Activated CD4-positive, CD25-positive, alpha-beta regulatory T cell (primary cell): ENCODE data around the gene ZNF101.

ENCODE experiments used
- DNase-seq, 4 experiments: peaks; one replicate each; lab custom pipeline; 2025; lab: John Stamatoyannopoulos, UW

The ZNF101 gene

DNA sequence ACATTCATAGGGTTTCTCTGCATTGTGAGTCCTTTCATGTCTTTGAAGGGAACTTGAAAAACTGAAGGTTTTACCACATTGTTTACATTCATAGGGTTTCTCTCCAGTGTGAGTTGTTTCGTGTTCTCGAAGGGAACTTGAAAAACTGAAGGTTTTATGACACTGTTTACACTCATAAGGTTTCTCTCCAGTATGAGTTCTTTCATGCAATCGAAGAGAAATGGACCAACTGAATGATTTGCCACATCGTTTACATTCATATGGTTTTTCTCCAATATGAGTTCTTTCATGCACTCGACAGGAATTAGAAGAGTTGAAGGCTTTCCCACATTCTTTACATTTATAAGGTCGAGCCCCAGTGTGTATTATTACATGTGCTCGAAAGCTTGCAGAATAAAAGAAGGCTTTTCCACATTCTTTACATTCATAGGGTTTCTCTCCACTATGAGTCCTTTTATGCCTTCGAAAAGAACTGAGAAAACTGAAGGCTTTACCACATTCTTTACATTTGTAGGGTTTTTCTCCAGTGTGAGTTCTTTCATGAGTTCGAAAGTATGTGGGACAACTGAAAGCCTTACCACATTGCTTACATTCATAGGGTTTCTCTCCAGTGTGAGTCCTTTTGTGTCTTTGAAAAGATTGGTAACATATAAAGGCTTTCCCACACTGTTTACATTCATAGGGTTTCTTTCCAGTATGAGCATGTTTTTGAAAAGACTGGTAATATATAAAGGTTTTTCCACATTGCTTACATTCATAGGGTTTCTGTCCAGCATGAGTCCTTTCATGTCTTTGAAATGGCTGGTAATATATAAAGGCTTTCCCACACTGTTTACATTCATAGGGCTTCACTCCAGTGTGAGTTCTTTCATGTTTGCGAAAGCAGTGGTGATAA, 43.5 kb downstream of the ZNF101 start:
- DNase-seq: no peak

DNA sequence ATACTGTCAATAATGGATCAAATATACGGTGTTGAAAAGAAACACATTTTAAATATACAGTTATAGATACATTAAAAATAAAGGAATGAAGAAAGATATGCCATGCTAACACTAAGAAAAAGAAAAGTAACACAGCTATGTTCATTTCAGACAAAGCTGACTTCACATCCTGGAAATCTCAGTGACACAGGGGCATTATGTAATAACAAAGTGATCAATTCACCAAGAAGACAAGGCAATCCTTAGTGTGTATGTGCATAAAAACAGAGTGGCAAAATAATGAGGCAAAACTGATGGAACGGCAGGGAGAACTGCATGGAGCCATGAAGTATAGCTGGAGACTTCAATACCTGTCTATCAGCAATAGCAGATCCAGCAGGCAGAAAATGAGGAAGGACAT, 51.2 kb downstream of the ZNF101 start:
- no peak for DNase-seq

DNA sequence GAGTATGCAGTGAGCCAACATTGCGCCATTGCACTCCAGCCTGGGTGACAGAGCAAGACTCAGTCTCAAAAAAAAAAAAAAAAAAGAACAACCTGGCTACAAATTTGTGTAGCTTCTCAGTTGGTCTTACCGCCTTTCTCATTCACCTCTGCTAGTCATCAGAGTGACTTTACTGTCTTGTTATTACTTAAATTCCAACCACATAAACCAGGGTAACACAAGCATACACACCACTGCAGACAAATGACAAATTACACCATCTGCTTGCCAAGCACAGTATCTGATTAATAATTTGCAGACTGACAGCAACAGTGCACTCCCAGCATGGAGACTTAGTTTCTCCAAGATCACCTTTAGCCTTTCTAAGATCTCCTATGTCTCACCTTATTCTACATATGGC, 53.3 kb downstream of the ZNF101 start:
- DNase-seq: no peak

DNA sequence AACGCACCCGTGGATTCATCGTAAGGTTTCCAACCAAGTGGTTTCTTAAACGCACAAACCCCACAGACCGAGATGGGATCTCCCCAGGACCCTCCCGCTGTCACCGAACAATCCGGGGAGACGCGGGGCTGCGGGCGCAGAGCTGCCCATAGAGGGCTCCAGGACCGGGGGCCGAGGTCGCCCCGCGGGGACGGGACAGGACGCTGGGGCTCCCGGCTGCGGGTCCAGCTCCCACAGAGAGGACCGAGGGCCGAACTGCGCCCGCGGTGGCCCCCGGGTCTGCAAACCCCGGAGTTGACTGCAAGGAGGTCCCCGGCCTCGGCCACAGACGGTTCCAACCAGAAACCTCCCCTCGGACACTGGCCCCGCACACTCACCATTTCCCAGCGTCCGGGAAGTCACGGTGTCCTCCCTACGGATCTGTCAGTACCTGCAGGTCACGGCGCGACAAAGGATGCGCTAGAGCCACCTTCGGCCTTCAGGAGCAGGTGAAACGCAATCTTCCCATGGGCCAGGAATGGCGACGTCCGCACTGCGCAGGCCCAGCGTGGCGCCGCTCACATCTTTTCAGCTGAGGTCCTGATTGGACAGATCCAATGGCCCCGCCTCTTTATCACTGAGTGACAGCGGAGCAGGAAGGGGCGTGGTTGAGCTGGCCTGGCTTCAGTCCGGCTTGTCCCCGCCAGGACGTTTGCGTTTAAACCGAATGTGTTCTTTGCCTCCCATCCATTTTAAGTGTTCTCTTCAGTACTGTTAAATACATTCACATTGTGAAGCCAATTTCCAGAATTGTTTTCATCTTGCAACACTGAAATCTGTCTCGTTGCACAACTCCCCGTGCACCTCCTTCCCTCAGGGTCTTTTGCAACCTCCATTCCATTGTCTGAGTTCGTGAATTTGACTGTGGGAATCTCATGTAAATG, 64.2 kb downstream of the ZNF101 start, which contains the start of gene ZNF14:
Gene ZNF14, minus strand, starts transcription at position 534 of the 923 bp plus-strand sequence. Its CDS starts 154 bp downstream, at position 380.
- DNase-seq: peak; percentile 75 to 80 (median 78)
